ENCODE data around the gene TSR3. TPM values are rescaled to one million over a fixed set of nuclear protein-coding genes. Genes with fewer than 3 reads are reported as not detected.

Gene TSR3
- total RNA-seq, 1 experiment from 2014 or later = 101 TPM

DNA sequence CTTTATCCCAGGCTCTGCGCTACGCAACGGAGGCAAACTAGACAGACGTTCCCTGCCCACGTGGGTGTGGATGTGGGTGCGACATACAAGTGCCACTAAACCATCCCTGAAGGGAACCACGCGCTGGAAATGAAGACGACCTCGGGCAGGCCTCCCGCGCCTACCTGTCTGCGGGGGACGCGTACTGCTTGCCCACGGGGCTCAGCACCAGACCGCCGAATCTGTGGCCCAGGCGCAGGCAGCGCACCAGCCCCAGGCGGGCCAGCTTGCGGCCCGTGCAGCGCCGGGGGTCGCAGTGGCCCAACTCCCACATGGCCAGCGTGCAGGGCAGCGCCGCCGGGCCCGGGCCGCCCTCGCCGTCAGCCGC, 480 bp downstream of the TSR3 start:
- no peak for DNase-seq (ENCODE audit: low read depth)

DNA sequence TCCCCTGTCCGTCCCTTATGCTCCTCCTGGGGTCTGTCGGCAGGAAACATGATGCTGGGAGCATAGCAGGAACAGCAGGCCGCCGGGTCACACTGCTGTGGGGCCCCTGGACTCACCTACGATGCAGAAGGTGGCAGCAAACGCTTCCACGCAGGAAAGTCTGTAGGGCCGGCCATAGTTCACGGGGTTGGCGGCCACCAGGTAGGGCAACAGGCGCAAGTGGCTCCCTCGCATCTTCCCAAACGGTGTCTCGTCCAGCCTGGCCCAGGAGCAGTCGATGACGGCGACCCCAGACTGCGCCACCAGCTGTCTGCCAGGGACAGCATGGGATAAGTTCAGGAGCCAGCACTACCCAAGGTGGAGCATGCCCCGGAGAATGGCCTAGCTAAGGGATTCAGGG, 987 bp downstream of the TSR3 start:
- no peak for DNase-seq (ENCODE audit: low read depth)

DNA sequence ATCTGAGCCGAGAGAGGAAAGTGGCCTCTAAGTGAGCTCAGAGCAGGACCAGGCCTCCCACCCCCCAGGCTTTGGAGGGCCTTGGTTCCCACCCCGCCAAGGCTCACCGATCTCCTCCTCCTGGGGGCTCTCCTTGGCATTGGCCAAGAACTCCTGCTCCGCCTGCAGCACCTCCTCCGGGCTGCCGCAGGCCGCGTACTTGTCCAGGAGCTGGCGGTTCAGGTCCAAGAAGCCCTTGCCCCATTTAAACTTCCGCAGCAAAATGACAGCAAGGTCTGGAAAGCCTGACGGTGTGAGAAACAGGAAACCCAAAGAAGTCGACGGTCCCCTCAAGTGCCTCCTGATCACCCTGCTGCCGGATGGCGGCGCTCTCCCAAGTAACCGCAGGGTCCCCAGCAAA, 1.7 kb downstream of the TSR3 start:
- DNase-seq (ENCODE audit: low read depth) = no peak

DNA sequence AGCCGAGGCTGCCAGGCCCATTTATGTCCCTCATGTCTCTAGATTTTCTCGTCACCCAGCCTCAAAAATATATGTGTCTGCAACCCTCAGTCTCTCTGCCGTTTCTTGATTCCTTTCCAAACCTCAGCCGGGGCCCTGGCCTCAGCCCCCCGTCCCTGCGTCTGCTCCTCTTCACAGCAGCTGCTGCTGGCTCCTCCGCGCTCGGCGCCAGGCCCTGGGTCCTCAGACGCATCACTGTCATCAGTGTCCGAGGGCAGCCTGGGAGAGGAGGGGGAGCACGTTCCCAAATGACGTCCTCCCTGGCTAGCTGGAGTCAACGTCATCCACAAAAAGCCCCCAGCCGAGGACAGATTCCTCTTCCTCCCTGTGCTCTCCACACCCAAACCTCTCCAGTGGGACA, 2.3 kb downstream of the TSR3 start:
- DNase-seq (ENCODE audit: low read depth) = no peak

DNA sequence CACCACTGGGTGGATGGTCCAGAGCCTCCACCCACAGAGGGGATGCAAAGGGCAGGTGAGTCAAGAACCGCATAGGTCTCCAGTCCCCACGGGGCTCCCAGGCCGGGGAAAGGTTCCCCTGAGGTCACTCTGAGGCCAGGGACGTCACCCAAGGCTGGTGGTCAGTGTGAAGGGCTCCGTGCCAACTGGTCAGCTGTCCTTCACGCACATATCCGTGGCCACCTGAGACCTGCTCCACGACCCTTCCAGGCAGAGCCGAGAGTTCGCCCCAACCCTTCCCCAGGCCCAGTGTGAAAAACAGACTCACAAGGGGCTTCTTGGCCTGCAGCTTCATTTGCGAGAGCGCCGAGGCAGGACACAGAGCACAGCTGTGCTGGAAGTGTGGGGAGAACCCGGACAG, 2.8 kb downstream of the TSR3 start:
- DNase-seq (ENCODE audit: low read depth) = no peak

DNA sequence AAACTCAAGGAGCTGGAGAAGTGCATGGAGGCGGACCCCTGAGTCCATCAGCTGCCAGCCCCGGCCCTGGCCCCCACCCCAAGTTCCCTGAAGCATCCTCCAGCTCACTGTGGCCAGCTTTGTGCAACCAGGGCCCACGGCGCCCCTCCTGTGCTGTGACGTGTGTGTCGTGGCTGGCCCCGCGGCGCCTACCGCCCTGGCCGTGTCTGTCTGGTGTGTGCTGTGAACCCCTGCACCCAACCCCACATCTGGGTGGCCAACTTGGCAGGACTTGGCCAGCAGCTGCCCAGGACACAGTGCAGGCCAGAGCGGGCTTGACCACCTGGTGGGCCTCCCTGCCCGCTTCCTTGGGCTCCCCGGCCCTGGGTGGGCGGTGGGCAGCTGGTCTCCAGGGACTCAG, 3.2 kb downstream of the TSR3 start:
- DNase-seq (ENCODE audit: low read depth) = no peak

DNA sequence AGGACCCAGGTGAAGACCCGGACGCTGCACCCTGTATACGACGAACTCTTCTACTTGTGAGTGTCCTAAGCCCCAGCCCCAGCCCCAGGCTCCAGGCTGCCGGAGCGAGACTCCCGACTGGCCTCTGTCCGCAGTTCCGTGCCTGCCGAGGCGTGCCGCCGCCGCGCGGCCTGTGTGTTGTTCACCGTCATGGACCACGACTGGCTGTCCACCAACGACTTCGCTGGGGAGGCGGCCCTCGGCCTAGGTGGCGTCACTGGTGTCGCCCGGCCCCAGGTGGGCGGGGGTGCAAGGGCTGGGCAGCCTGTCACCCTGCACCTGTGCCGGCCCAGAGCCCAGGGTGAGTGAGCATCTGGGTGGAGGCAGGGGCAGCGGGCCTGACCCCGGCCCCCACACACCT, 3.7 kb downstream of the TSR3 start:
- DNase-seq (ENCODE audit: low read depth) = no peak

DNA sequence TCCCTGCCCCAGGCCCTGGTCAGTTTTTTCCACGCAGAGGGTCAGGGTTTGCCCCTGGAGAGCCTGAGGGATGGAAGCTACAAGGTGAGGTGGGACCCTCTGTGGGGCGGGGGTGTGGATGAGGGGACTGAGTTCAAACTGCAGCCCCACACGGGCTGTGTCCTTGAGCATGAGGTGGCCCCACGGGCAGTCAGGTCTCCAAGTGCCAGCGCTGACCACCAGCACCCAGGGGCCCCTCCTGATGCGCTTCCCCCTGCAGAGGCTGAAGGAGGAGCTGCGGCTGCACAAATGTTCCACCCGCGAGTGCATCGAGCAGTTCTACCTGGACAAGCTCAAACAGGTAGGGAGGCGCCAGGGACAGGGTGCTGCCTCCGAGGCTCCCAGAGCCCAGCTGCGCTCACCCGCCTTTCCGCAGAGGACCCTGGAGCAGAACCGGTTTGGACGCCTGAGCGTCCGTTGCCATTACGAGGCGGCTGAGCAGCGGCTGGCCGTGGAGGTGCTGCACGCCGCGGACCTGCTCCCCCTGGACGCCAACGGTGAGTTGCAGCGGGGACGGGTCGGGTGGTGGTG, 4.3 kb downstream of the TSR3 start:
- no peak for DNase-seq (ENCODE audit: low read depth)

GRCh38 chr16:1346422-1347285, 5.0 kb downstream of the TSR3 start:
- no peak for DNase-seq (ENCODE audit: low read depth)

GRCh38 chr16:1345651-1346421, 5.8 kb downstream of the TSR3 start:
- DNase-seq (ENCODE audit: low read depth) = no peak

DNA sequence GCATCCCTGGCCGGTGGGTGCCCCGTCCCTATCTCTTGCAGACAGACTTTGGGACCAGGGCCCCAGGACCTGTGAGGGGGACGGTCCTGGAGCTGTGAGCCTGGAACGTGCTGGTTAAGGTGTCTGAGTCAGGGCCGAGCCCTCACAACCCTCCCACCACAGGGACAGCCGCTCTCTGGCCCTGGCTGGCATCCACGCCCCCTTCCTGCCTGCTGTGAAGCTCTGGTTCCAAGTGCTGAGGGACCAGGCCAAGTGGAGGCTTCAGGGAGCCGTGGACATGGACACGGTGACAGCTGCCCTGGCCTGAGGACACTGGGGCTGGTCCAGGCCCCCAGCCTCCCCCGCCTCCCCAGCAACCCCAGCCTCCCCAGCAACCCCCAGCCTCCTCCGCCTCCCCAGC, 6.6 kb downstream of the TSR3 start:
- DNase-seq (ENCODE audit: low read depth) = peak; percentile 51

GRCh38 chr16:1344499-1344898, 7.2 kb downstream of the TSR3 start:
- no peak for DNase-seq (ENCODE audit: low read depth)

DNA sequence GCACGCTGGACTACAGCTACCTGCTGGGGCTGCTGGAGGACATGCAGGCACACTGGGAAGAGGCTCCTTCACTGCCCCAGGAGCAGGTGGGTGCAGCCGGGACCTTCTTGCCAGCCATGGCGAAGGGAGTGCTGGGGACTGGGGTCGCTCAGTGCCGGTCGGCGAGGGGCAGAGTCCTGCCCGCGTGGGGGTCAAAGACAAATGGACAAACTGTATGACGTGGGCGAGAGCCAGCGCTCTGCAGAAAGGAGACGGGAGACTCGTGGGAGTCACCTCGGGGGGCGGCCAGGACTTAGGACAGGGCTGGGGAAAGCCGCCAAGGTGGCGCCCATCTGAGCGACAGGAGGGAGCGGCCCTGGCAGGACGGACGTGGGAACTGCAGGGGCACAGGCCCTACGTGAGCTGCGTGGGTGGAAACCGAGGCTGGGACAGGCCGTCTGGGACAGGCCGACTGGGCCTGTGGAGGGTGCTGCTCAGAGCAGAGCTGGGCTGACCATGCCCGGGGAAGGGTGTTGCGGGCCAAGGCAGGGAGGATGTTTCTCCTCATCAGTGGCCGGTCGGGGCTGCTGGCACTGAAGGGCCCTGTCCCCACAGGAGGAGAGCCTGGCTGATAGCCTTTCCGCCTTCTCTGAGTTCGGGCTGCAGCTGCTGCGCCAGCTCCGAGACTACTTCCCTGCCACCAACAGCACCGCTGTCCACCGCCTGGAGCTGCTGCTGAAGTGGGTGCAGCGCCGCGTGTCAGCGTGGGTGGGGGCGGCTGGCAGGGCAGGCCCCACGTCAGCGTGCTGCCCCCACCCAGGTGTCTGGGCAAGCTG, 8.0 kb downstream of the TSR3 start:
- no peak for DNase-seq (ENCODE audit: low read depth)

DNA sequence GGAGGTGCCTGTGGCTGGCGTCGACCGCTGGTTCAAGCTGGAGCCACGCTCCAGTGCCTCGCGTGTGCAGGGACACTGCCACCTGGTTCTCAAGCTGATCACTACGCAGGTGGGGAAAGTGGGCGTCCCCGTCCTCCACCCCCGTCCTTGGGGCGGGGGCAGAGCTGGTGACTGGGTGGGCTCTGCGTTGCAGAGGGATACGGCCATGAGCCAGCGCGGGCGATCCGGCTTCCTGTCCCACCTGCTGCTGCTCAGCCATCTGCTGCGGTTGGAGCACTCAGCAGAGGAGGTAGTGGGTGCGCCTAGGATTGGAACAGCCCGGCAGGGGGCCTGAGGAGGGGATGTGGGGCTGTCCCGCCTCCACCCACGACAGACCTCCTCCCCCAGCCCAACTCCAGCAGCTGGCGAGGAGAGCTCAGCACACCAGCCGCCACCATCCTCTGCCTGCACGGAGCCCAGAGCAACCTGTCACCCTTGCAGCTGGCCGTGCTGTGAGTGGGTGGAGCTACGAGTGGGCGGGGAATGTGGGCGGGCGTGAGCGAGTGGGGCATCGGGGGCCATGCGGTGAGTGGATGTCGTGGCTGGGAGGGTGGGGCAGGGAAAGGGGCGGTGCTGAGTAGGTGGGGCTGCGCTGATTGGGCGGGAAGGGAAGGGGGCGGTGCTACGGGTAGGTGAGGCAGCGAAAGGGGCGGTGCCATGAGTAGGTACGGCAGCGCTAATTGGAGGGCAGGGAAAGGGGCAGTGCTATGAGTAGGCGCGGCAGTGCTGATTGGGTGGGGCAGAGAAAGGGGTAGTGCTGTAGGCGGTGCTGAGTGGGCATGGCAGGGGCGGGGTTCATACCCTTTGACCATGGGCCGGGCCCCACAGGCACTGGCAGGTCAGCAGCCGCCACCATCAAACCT, 8.9 kb downstream of the TSR3 start:
- DNase-seq (ENCODE audit: low read depth) = peak; percentile 86

GRCh38 chr16:1341495-1342420, 9.9 kb downstream of the TSR3 start:
- DNase-seq (ENCODE audit: low read depth) = no peak

GRCh38 chr16:1340730-1341494, 10.8 kb downstream of the TSR3 start:
- DNase-seq (ENCODE audit: low read depth) = no peak

DNA sequence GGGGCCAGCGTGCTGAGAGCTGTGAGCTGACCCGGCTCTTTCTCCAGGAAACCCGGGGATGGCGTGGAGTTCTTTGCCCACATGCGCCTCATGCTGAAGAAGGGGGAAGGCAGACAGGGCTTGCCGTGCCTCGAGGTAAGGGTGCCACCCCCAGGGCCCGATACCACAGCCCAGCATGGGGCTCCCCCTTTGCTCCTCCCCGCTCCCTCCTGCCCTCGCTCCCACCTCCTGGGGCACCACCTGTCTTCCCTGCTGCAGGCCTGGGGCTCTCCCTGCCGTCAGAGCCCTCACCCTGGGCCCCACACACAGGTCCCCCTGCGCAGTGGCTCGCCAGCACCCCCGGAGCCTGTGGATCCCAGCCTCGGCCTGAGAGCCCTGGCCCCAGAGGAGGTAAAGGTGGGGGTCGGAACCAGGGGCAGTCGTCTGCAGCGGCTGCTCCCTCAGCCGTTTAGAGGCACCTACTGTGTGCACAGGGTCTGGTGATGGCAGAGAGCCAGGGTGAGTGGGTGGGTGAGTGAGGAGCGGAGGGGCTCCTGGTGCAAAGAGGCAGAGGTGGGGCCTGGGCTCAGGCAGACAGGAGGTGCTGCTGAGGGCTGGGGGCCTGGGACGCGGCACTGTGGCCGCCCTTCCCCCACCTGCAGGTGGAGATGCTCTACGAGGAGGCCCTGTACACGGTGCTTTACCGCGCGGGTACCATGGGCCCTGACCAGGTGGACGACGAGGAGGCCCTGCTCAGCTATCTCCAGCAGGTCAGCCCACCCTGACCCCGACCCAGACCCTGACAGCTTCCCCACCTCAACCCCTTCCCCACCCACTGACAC, 12.6 kb downstream of the TSR3 start:
- no peak for DNase-seq (ENCODE audit: low read depth)

DNA sequence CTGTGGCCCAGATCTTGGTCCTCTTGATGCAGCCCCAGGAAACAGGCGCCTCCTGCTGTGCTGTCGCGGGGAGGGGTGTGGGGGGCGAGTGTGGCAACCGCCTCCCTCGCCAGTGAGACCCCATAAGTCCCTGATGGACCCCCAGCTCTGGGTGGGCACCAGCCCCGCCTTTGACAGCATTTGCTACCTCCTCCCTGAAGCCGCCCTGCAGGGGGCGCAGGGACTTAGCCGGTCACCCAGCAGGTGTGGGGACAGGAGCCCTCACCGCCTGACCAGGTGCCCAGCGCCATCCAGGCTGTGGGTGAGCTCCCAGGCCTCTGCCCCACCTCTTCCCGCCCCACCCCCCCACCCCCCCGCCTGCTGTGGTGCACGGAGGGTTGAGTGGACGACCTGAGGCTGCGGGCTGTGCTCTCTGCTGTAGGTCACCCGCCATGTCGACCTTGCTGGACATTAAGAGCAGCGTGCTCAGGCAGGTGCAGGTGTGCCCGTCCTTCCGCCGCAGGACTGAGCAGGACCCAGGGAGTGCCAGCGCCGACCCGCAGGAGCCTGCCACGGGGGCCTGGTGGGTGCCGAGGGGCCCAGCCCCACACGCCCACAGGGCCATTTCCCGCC, 13.5 kb downstream of the TSR3 start:
- DNase-seq (ENCODE audit: low read depth) = no peak

Data from M059J (cell line).